Neural progenitor cell (in vitro differentiated cells): Measurements from ENCODE around the gene SIRT7. TPM values are rescaled to one million over a fixed set of nuclear protein-coding genes. Genes with fewer than 3 reads are reported as not detected.

Source experiments
- DNase-seq: peaks from one replicate; pipeline ENCODE4 v3.0.0-alpha.2; 2016; ENCODE audit warnings: low spot score
- H2AFZ ChIP-seq: fragments of 200-600 bp; sonication (generic); replicated peaks from 2 replicates; pipeline ENCODE4 v1.6.1; 2016; ENCODE audit warnings: antibody characterized with exemption
- H3F3A ChIP-seq: fragments of 200-600 bp; sonication (generic); 2 replicates; pipeline ENCODE4 v1.6.1; 2016; ENCODE audit warnings: antibody characterized with exemption, low read depth
- H3K27ac ChIP-seq: fragments of 200-600 bp; sonication (generic); 2 replicates; pipeline ENCODE4 v1.5.1; 2016; ENCODE audit warnings: mild to moderate bottlenecking
- H3K27me3 ChIP-seq: fragments of 200-600 bp; sonication (generic); 2 replicates; pipeline ENCODE4 v1.6.1; 2016; ENCODE audit warnings: mild to moderate bottlenecking, moderate library complexity
- H3K36me3 ChIP-seq: fragments of 200-600 bp; sonication (generic); 2 replicates; pipeline ENCODE4 v1.5.1; 2016
- H3K4me1 ChIP-seq: fragments of 200-600 bp; sonication (generic); 2 replicates; pipeline ENCODE4 v1.6.1; 2016; ENCODE audit warnings: mixed run types
- H3K4me2 ChIP-seq: fragments of 200-600 bp; sonication (generic); 2 replicates; pipeline ENCODE4 v1.6.1; 2016
- H3K4me3 ChIP-seq: fragments of 200-600 bp; sonication (generic); 2 replicates; pipeline ENCODE4 v1.5.1; 2016
- H3K79me2 ChIP-seq: fragments of 200-600 bp; sonication (generic); 2 replicates; pipeline ENCODE4 v1.6.1; 2016; ENCODE audit warnings: low read depth
- H3K9ac ChIP-seq: fragments of 200-600 bp; sonication (generic); 2 replicates; pipeline ENCODE4 v1.6.1; 2016
- H3K9me3 ChIP-seq: fragments of 200-600 bp; sonication (generic); 2 replicates; pipeline ENCODE4 v1.5.1; 2016; ENCODE audit warnings: low read depth
- H4K20me1 ChIP-seq: fragments of 200-600 bp; sonication (generic); 2 replicates; pipeline ENCODE4 v1.6.1; 2016; ENCODE audit warnings: low read depth
- H3K27ac Mint-ChIP-seq: 3 replicates; pipeline ENCODE4 v1.8.0; 2021; ENCODE audit warnings: mixed read lengths
- H3K27me3 Mint-ChIP-seq: 2 replicates; pipeline ENCODE4 v1.8.0; 2022; ENCODE audit warnings: low read depth, mild to moderate bottlenecking, inconsistent platforms, moderate library complexity, mixed read lengths; ENCODE audit not compliant: insufficient read depth
- H3K36me3 Mint-ChIP-seq: 3 replicates; pipeline ENCODE4 v1.8.0; 2021; ENCODE audit warnings: mixed read lengths
- H3K4me1 Mint-ChIP-seq: 3 replicates; pipeline ENCODE4 v1.8.0; 2021; ENCODE audit warnings: mixed read lengths
- H3K4me3 Mint-ChIP-seq: 3 replicates; pipeline ENCODE4 v1.8.0; 2021; ENCODE audit warnings: mild to moderate bottlenecking, moderate library complexity, mixed read lengths
- H3K9me3 Mint-ChIP-seq: 3 replicates; pipeline ENCODE4 v1.8.0; 2020; ENCODE audit warnings: mixed read lengths
- EZH2 ChIP-seq: fragments of 200-600 bp; sonication (generic); IDR thresholded peaks from 2 replicates; pipeline ENCODE4 v1.6.1; 2017; ENCODE audit warnings: antibody characterized with exemption, mild to moderate bottlenecking, moderate library complexity
- EZH2phosphoT487 ChIP-seq: fragments of 200-600 bp; sonication (generic); IDR thresholded peaks from 2 replicates; pipeline ENCODE4 v1.6.1; 2017; ENCODE audit warnings: antibody characterized with exemption
- total RNA-seq: library from RNA; depleted of rRNA; stranded (reverse); fragments of >200 nt; gene quantifications from 2 replicates; pipeline ENCODE4 v1.2.3, GENCODE V29; 2015; ENCODE audit warnings: low replicate concordance
- TF ChIP-seq, protein P1 (sequence below): fragments of 200-600 bp; sonication (generic); IDR thresholded peaks from 2 replicates; pipeline ENCODE4 v1.5.1; 2017; ENCODE audit warnings: antibody characterized with exemption, mild to moderate bottlenecking

The SIRT7 gene
- total RNA-seq, 1 donor from 2014 or later = 5.1 TPM

DNA sequence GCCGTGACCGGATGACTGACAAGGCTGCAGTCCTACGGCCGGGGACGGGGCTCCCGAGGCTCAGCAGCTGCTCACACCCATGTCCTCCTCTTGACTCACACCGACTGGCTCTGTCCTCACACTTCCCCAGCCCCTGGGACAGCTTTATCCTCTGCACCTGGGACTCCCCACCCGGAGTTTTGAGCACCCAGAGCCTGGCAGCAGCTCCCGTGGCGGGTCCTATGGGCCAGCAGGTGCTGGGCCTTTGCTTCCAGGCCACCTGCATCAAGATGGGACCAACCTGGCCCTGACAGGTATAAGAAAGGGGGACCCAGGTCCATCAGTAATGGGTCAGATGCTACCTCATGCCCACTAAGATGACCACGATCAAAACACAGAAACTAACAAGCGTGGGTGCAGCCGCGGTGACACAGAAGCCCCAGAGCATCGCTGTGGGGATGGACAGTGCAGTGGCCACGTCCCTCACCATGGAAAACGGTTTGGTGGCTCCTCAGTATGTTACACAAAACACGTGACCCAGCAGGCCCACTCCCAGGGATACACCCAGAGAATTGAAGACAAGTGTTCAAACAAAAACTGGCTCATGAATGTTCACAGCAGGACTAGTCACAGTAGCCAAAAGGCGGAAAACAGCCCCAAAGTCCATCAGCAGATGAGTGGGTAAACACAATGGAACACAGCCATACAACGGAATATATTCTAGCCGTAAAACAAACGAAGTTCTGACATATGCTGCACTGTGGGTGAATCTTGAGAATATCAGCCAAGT, 46.3 kb upstream of the SIRT7 start:
- Histone ChIP-seq H3K27me3 (peaks cover 98% of the 10 kb centered on the region), H3K4me3 (no peak overlapping the region), H4K20me1 (peaks cover 11% of the 10 kb centered on the region), H3K27ac (no peak overlapping the region), H2AFZ (no peak overlapping the region), H3K9ac (no peak overlapping the region), H3K4me2 (no peak overlapping the region), H3K9me3 (no peaks in the 10 kb centered on the region), H3F3A (peaks cover 35% of the 10 kb centered on the region), H3K36me3 (no peaks in the 10 kb centered on the region), H3K4me1 (peaks cover 30% of the 10 kb centered on the region), H3K79me2 (no peaks in the 10 kb centered on the region)
- peak overlapping the region; percentile 22 for H3K4me3 Mint-ChIP-seq
- no peak overlapping the region for H3K27ac Mint-ChIP-seq
- H3K9me3 Mint-ChIP-seq = no peaks in the 10 kb centered on the region
- peaks cover 39% of the 10 kb centered on the region for H3K4me1 Mint-ChIP-seq
- no peak for DNase-seq
- H3K27me3 Mint-ChIP-seq = peaks cover 28% of the 10 kb centered on the region
- no peaks in the 10 kb centered on the region for H3K36me3 Mint-ChIP-seq
- TF ChIP-seq, protein P1, sequence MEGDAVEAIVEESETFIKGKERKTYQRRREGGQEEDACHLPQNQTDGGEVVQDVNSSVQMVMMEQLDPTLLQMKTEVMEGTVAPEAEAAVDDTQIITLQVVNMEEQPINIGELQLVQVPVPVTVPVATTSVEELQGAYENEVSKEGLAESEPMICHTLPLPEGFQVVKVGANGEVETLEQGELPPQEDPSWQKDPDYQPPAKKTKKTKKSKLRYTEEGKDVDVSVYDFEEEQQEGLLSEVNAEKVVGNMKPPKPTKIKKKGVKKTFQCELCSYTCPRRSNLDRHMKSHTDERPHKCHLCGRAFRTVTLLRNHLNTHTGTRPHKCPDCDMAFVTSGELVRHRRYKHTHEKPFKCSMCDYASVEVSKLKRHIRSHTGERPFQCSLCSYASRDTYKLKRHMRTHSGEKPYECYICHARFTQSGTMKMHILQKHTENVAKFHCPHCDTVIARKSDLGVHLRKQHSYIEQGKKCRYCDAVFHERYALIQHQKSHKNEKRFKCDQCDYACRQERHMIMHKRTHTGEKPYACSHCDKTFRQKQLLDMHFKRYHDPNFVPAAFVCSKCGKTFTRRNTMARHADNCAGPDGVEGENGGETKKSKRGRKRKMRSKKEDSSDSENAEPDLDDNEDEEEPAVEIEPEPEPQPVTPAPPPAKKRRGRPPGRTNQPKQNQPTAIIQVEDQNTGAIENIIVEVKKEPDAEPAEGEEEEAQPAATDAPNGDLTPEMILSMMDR = no peak
- TF ChIP-seq EZH2phosphoT487 = no peak
- TF ChIP-seq EZH2 = no peak

DNA sequence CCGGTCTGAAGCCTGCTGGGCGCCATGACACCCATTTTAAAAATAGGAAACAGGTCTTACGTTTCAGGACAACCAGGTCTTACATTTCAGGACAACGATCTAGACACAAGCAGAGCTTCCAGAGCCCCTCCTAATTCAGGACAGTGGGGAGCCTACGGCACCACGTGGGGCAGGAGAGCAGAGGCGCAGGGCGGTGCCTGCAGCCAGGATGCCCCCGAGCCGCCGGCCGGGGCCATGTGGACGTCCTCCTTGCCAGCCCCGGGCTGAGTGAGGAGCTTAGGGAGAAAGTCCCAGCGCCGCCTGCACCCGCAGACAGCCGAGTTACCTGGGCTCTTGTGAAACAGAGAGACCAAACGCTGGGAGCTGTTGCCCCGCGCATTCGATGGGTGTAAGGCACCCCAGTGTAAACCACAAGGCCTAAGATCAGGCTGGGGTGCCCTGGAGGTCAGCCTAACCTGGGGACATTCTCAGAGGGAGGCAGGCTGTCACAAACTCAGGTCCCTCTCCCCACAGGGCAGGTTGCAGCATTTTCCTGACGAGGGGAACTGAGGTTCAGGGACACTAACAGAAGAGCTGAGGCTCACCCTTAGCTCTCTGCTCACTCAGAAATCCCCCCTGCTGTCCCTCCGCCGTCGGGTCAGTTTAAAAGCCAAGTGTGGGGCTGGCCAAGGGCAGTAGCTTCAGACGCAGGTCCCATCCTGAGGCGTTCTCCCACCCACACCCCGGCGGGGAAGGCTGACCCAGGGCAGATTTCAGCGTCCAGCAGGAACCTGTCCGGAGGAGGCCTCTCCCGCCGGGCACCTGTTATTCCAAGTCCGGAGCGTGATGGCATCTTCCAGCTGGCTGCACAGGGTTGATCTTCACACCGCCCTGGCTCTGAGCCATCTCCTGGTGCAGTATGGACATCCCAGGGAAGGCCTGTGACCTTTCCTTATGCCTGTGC, 44.8 kb upstream of the SIRT7 start:
- H3K27me3 ChIP-seq = peaks cover 100% of the 10 kb centered on the region
- H3K9me3 ChIP-seq = no peaks in the 10 kb centered on the region
- H3K4me1 Mint-ChIP-seq = peaks cover 36% of the 10 kb centered on the region
- H3K4me3 ChIP-seq = no peak overlapping the region
- no peaks in the 10 kb centered on the region for H3K9me3 Mint-ChIP-seq
- H3K27me3 Mint-ChIP-seq = peaks cover 36% of the 10 kb centered on the region
- H3K4me1 ChIP-seq = peaks cover 23% of the 10 kb centered on the region
- H3K36me3 ChIP-seq = no peaks in the 10 kb centered on the region
- H3K9ac ChIP-seq = no peak overlapping the region
- no peaks in the 10 kb centered on the region for H3K79me2 ChIP-seq
- DNase-seq = peak; percentile 47
- no peak overlapping the region for H3K27ac ChIP-seq
- peak overlapping the region; percentile 73 for H3K4me2 ChIP-seq
- H4K20me1 ChIP-seq = peaks cover 11% of the 10 kb centered on the region
- H2AFZ ChIP-seq = no peak overlapping the region
- H3F3A ChIP-seq = peaks cover 27% of the 10 kb centered on the region
- H3K36me3 Mint-ChIP-seq = peaks cover 3% of the 10 kb centered on the region
- peak overlapping the region; percentile 75 for H3K4me3 Mint-ChIP-seq
- no peak overlapping the region for H3K27ac Mint-ChIP-seq
- TF ChIP-seq EZH2phosphoT487 (no peak), EZH2 (no peak)
- TF ChIP-seq, protein P1 = no peak

DNA sequence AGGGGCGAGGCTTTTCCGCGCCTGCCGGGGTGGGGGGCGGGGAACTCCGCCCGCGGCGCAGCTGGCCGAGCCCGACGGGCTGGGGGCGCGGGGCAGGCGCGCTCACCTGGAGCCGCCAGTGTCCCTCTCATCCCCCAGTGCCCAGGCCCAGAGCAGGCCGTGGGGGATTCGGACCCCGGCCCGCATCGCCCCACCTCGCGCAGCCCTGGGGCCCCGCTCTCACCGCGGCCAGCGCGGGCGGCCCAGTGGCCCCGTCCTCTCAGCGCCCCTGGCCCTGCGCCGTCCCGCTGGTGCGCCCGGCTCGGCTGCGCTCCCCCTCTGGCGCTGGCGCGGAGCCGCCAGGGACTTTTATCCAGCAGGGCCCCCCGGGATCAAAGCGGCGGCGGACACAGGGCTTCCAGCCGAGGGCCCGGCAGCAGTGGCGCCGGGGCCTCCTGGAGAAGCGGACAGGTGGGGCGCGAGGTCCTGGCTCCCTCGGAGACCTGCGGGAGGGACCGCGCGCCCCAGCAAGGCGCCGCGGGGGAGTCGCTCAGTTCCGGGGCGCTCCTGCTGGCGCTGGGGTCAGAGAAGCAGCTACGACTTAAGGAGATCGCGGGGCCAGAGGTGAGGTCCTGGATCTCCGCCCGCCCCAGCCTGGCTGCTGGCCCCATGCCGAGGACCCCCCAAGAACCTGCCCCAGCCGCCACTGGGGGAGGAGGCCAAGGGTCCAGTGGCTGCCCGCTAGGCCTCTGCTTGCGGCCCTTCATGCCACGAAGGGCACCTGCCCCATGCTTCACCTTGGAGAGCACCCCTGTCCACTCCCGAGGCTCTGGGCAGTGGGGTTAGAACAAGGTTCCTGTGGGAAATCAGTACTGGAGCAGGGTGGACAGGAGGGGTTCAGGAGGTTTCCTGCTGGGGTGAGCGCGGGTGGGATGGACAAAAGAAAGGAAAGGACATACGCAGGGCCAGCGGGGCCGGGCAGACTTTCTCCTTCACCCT, 43.8 kb upstream of the SIRT7 start:
- peaks cover 37% of the 10 kb centered on the region for H3K27me3 Mint-ChIP-seq
- Histone ChIP-seq H3K27me3 (peaks cover 100% of the 10 kb centered on the region), H3K4me3 (peak overlapping the region; percentile 39), H3K4me2 (peak overlapping the region; percentile 73), H3K36me3 (no peaks in the 10 kb centered on the region), H2AFZ (no peak overlapping the region), H3K27ac (no peak overlapping the region), H3K9me3 (no peaks in the 10 kb centered on the region), H3K4me1 (peaks cover 13% of the 10 kb centered on the region), H3F3A (peaks cover 27% of the 10 kb centered on the region), H4K20me1 (peaks cover 11% of the 10 kb centered on the region), H3K79me2 (no peaks in the 10 kb centered on the region), H3K9ac (no peak overlapping the region)
- peak; percentile 53 for DNase-seq
- peaks cover 3% of the 10 kb centered on the region for H3K36me3 Mint-ChIP-seq
- no peaks in the 10 kb centered on the region for H3K9me3 Mint-ChIP-seq
- H3K4me1 Mint-ChIP-seq = peaks cover 40% of the 10 kb centered on the region
- H3K4me3 Mint-ChIP-seq = peak overlapping the region; percentile 75
- TF ChIP-seq EZH2 (peak; percentile 93), EZH2phosphoT487 (peak; percentile 83)
- TF ChIP-seq, protein P1 = no peak
- no peak overlapping the region for H3K27ac Mint-ChIP-seq
